Measurements from ENCODE around the gene TMA7B.

The TMA7B gene

GRCh38 chr22:40001800-40002577, 41.8 kb downstream of the TMA7B start:
- no peak for DNase-seq (ENCODE audit: low spot score)

- DNase-seq (ENCODE audit: low spot score): no peak
Measured at GRCh38 chr22:40002935-40003715, 42.9 kb downstream of the TMA7B start.

- DNase-seq (ENCODE audit: low spot score): no peak
Measured at GRCh38 chr22:40004836-40005235, 44.6 kb downstream of the TMA7B start.

- no peak for DNase-seq (ENCODE audit: low spot score)
Measured at GRCh38 chr22:40006641-40007040, 46.4 kb downstream of the TMA7B start.

- no peak for DNase-seq (ENCODE audit: low spot score)
Measured at GRCh38 chr22:40007853-40008710, 47.9 kb downstream of the TMA7B start.

GRCh38 chr22:40008726-40009291, 48.6 kb downstream of the TMA7B start:
- DNase-seq (ENCODE audit: low spot score): no peak

- DNase-seq (ENCODE audit: low spot score): peak; percentile 54
Measured at GRCh38 chr22:40009292-40009774, 49.1 kb downstream of the TMA7B start.

GRCh38 chr22:40009951-40010671, 49.9 kb downstream of the TMA7B start:
- DNase-seq (ENCODE audit: low spot score): no peak

GRCh38 chr22:40010746-40011145, 50.5 kb downstream of the TMA7B start:
- DNase-seq (ENCODE audit: low spot score): no peak

Data from hematopoietic multipotent progenitor cell treated with erythropoietin and hydrocortisone succinate and interleukin-3 and kit ligand, for 17 days (in vitro differentiated cells).